ENCODE data around the gene PHACTR2. TPM values are rescaled to one million over a fixed set of nuclear protein-coding genes. Genes with fewer than 3 reads are reported as not detected.
"Not testable (repeated sequence)": the region's sequence is repeated elsewhere in the genome, so short reads cannot be mapped to it uniquely, and the experiment has no call there.

PHACTR2 gene
- total RNA-seq, 1 donor = 51.4 TPM

DNA sequence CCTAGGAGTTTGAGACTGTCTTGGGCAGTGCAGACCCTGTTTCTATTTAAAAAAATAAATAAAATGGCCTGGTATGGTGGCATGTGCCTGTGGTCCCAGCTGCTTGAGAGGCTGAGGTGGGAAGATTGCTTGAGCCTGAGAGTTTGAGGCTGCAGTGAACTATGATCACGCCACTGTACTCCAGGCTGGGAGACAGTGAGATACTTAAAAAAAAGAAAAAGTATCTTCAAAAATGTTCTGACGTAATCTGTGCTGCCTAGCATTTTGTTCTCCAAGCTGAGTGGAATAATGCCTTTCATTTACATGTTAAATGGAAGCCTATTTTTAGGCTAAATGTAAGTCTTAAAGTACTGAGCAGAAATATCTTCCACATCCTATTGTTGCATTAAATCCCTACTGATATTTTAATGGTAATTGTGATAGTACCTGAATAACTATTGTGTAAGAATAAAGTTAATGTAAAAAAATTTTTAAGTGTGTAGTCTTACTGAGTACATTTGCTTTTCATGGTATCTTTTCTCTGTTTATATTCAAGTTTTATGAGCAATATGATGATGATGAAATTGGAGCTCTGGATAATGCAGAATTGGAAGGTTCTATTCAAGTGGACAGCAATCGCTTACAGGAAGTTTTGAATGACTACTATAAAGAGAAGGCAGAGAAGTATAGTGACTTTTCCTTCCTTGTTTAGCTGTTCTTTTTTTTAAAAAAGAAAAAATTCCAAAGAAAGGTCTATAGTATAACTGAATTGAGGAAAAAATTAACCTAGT, 182.3 kb downstream of the PHACTR2 start:
- peak; percentile 49 for DNase-seq (ENCODE audit: low read depth)
- no peak overlapping the region for H3K4me3 ChIP-seq (ENCODE audit: low read depth, low read length)
- TF ChIP-seq, protein P1, sequence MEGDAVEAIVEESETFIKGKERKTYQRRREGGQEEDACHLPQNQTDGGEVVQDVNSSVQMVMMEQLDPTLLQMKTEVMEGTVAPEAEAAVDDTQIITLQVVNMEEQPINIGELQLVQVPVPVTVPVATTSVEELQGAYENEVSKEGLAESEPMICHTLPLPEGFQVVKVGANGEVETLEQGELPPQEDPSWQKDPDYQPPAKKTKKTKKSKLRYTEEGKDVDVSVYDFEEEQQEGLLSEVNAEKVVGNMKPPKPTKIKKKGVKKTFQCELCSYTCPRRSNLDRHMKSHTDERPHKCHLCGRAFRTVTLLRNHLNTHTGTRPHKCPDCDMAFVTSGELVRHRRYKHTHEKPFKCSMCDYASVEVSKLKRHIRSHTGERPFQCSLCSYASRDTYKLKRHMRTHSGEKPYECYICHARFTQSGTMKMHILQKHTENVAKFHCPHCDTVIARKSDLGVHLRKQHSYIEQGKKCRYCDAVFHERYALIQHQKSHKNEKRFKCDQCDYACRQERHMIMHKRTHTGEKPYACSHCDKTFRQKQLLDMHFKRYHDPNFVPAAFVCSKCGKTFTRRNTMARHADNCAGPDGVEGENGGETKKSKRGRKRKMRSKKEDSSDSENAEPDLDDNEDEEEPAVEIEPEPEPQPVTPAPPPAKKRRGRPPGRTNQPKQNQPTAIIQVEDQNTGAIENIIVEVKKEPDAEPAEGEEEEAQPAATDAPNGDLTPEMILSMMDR (IDR thresholded peaks at IDR 0.05; ENCODE audit: insufficient read depth, low read depth, low read length) = no peak

DNA sequence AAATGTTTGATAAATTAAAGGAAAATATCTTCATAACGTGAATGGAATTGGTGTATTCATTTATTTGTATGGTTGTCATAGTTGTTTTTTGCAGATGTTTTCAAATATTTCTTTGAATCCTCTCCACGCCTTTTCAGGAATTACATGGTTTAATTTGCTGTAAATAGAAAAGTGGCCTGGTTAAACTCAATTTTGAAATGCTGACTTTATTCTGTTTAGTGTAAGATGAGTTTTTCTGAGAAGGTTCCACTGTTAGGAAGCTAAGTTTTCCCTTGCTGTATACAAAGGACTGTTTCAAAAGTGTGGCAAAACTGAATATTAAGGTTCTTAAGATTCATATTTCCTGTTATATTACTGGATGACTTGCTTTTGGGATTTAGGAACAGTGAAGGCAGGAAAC, 186.0 kb downstream of the PHACTR2 start:
- no peak overlapping the region for H3K4me3 ChIP-seq (ENCODE audit: low read depth, low read length)
- TF ChIP-seq, protein P1 (IDR thresholded peaks at IDR 0.05; ENCODE audit: insufficient read depth, low read depth, low read length) = no peak
- peak; percentile 58 for DNase-seq (ENCODE audit: low read depth)

DNA sequence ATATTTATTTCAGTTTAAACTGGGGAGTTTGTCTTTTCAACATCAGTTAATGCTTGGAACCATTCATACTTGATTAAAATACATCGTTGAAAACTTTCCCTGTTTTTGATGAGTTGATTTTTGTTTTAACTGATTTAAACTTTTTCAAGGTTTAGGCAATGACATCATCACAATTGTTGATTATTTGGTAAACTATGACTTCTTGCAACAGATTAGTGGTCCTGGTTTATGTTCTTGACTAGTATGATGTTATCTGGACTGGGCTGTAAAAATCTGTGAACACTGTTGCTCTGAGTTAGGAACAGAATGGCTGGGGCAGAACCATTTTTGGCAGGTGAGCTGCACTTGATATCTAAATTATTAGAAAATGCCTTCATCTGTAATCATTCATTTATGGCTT, 186.5 kb downstream of the PHACTR2 start, which contains the start of gene ZC2HC1B:
Gene ZC2HC1B (plus strand): TSS at position 241 of the 400 bp plus-strand sequence. CDS start 66 bp downstream, at position 307.
- H3K4me3 ChIP-seq (ENCODE audit: low read depth, low read length) = no peak within 1 kb of the TSS
- peak; percentile 74 for DNase-seq (ENCODE audit: low read depth)
- TF ChIP-seq, protein P1 (IDR thresholded peaks at IDR 0.05; ENCODE audit: insufficient read depth, low read depth, low read length) = no peak

DNA sequence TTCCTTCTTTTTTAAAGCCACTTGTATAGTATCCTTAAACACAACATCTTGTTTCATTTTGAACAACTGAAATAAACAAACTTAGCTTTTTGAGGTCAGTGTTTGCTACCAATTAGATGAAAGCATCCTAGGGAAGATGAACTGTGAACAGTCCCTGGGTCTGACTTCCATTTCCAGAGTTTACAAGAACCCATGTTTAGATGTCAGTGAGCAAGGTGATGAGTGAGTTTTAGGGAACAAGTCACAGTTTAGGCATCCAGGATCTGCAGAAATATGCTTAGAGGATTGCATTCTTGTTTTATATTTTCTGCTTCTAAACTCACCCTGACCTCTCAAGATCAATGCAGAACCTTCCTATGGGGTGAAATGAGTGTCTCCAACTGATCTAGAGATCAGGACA, 189.5 kb downstream of the PHACTR2 start:
- TF ChIP-seq, protein P1 (IDR thresholded peaks at IDR 0.05; ENCODE audit: insufficient read depth, low read depth, low read length) = no peak
- no peak overlapping the region for H3K4me3 ChIP-seq (ENCODE audit: low read depth, low read length)
- no peak for DNase-seq (ENCODE audit: low read depth)

DNA sequence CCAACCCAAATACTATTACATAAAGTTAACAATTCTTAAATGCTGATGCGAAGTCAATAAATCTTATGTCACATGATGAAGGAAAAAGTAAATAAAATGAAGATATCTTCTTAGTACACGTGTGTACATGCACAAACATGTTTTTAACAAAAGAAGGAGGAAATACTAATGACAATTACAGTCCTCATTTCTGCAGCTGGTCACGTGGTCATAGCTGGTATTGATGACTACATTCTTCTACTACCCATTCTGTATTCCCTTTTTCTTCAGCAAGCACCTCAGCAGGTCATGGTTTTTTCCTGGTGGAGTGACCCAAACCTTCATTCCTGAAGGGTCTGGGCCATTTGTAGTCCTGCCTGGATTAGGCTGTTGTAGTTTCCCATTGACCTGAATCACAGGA, 191.0 kb downstream of the PHACTR2 start:
- DNase-seq (ENCODE audit: low read depth); H3K4me3 ChIP-seq (ENCODE audit: low read depth, low read length): not testable (repeated sequence)

DNA sequence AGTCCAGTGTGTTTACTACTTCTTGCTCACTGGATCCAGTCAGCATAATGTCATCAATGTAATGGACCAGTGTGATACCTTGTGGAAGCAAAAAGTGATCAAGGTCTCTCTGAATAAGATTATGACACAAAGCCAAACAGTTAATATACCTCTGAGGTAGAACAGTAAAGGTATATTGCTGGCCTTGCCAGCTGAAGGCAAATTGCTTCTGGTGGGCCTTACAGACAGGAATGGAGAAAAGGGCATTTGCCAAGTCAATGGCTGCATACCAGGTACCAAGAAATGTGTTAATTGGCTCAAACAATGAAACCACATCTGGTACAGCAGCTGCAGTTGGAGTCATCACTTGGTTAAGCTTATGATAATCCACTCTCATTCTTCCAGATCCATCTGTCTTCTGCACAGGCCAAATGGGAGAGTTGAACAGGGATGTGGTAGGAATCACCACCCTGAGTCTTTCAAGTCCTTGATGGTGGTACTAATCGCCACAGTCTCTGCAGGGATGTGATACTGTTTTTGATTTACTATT, 193.5 kb downstream of the PHACTR2 start:
- not testable (repeated sequence) for H3K4me3 ChIP-seq (ENCODE audit: low read depth, low read length); DNase-seq (ENCODE audit: low read depth)

DNA sequence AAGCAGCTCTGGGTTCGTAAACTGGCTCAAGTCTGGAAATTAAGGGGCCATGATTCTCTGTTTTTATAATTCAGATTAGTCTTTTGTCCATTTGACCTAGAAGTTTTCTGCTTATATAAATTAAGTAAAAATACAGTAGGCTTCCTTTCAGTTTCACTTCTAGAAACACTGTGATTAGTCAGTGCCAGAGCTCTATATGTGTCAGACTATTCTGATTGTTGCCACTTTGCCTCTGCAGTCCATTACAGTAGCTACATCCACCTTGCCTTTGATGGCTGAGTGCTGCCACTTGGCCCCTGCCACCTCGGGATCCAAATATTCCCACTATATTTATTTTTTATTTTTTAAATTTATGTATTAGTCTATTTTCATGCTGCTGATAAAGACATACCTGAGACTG, 194.4 kb downstream of the PHACTR2 start:
- TF ChIP-seq, protein P1 (IDR thresholded peaks at IDR 0.05; ENCODE audit: insufficient read depth, low read depth, low read length) = no peak
- no peak overlapping the region for H3K4me3 ChIP-seq (ENCODE audit: low read depth, low read length)
- peak; percentile 39 for DNase-seq (ENCODE audit: low read depth)

DNA sequence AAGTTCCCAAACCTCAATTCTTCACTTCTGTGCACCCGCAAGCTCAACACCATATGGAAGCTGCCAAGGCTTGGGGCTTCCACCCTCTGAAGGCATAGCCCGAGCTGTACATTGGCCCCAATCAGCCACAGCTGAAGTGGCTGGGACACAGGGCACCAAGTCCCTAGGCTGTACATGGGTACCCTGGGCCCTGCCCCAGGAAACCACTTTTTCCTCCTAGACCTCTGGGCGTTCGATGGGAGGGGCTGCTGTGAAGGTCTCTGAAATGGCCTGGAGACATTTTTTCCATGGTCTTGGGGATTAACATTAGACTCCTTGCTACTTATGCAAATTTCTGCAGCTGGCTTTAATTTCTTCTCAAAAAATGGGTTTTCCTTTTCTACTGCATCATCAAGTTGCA, 195.8 kb downstream of the PHACTR2 start:
- H3K4me3 ChIP-seq (ENCODE audit: low read depth, low read length) = not testable (repeated sequence)

DNA sequence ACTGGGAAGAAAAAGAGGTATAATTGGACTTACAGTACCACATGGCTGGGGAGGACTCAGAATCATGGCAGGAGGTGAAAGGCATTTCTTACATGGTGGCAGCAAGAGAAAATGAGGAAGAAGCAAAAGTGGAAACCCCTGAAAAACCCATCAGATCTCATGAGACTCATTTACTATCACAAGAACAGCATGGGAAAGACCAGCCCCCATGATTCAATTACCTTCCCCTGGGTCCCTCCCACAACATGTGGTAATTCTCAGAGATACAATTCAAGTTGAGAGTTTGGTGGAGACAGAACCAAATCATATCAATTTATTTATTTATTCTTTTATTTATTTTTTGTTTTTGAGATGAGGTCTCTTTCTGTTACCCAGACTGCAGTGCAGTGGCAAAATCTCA, 196.7 kb downstream of the PHACTR2 start:
- DNase-seq (ENCODE audit: low read depth); H3K4me3 ChIP-seq (ENCODE audit: low read depth, low read length): not testable (repeated sequence)

More for the DNA sequence above, 195.8 kb downstream of the PHACTR2 start:
- not testable (repeated sequence) for DNase-seq (ENCODE audit: low read depth)
